Measurements from ENCODE around the gene SLC30A10. TPM values are rescaled to one million over a fixed set of nuclear protein-coding genes. Genes with fewer than 3 reads are reported as not detected.
A peak's percentile ranks its signal among the peaks of the same experiment; 100 is the strongest.
"Not testable (repeated sequence)": the region's sequence is repeated elsewhere in the genome, so short reads cannot be mapped to it uniquely, and the experiment has no call there.

The SLC30A10 gene
- total RNA-seq, 1 donor from 2014 or later = 0.12 TPM

- DNase-seq (ENCODE audit: low read depth) = no peak
- no peak for TF ChIP-seq CTCF (conservative IDR thresholded peaks at IDR 0.05; ENCODE audit: low read depth, low read length)
- H3K4me3 ChIP-seq (ENCODE audit: low read depth, low read length) = no peak overlapping the region
Measured at GRCh38 chr1:219945795-219946194, 17.4 kb upstream of the SLC30A10 start.

GRCh38 chr1:219941179-219942118 lies 13.1 kb upstream of the SLC30A10 start:
- no peak for TF ChIP-seq CTCF (conservative IDR thresholded peaks at IDR 0.05; ENCODE audit: low read depth, low read length)
- no peak overlapping the region for H3K4me3 ChIP-seq (ENCODE audit: low read depth, low read length)
- no peak for DNase-seq (ENCODE audit: low read depth)

GRCh38 chr1:219940707-219941106 lies 12.3 kb upstream of the SLC30A10 start:
- no peak for TF ChIP-seq CTCF (conservative IDR thresholded peaks at IDR 0.05; ENCODE audit: low read depth, low read length)
- DNase-seq (ENCODE audit: low read depth) = no peak
- H3K4me3 ChIP-seq (ENCODE audit: low read depth, low read length) = no peak overlapping the region

GRCh38 chr1:219938706-219939105 lies 10.3 kb upstream of the SLC30A10 start:
- no peak overlapping the region for H3K4me3 ChIP-seq (ENCODE audit: low read depth, low read length)
- peak; percentile 56 for DNase-seq (ENCODE audit: low read depth)
- TF ChIP-seq CTCF (conservative IDR thresholded peaks at IDR 0.05; ENCODE audit: low read depth, low read length) = no peak

GRCh38 chr1:219933763-219934162 lies 5.4 kb upstream of the SLC30A10 start:
- H3K4me3 ChIP-seq (ENCODE audit: low read depth, low read length) = not testable (repeated sequence)

GRCh38 chr1:219931033-219931432 lies 2.7 kb upstream of the SLC30A10 start:
- TF ChIP-seq CTCF (conservative IDR thresholded peaks at IDR 0.05; ENCODE audit: low read depth, low read length) = no peak
- DNase-seq (ENCODE audit: low read depth) = no peak
- no peak overlapping the region for H3K4me3 ChIP-seq (ENCODE audit: low read depth, low read length)

More at GRCh38 chr1:219933763-219934162, 5.4 kb upstream of the SLC30A10 start:
- not testable (repeated sequence) for DNase-seq (ENCODE audit: low read depth)

- no peak for TF ChIP-seq CTCF (conservative IDR thresholded peaks at IDR 0.05; ENCODE audit: low read depth, low read length)
- peak overlapping the region; percentile 50 for H3K4me3 ChIP-seq (ENCODE audit: low read depth, low read length)
Measured at GRCh38 chr1:219928791-219929118, 398 bp upstream of the SLC30A10 start.

More at GRCh38 chr1:219928791-219929118, 398 bp upstream of the SLC30A10 start:
- no peak for DNase-seq (ENCODE audit: low read depth)

Measured in epithelial cell of proximal tubule (primary cell).